PC-3 (cell line): ENCODE data around the gene EVL. TPM values are rescaled to one million over a fixed set of nuclear protein-coding genes. Genes with fewer than 3 reads are reported as not detected.

Source experiments
- ATAC-seq: fragments of 200-7000 bp; cut with Tn5 transposase; 2 replicates; pipeline ENCODE4 v1.9.1; 2020; ENCODE audit warnings: mild to moderate bottlenecking, moderate library complexity
- BruUV-seq: library from RNA; stranded (reverse); fragments of 400-500 nt; replicated peaks from 2 replicates; lab custom pipeline; 2021; lab: Mats Ljungman, UMichigan
- CTCF ChIA-PET: fragments of 300-600 bp; sonication (Branson Sonifier 250); formaldehyde crosslinking; loops from one replicate; lab custom pipeline; 2022; ENCODE audit warnings: antibody characterized with exemption; lab: Charles Lee
- POLR2A ChIA-PET: fragments of 300-600 bp; sonication (Branson Sonifier 250); formaldehyde crosslinking; loops from one replicate; lab custom pipeline; 2022; ENCODE audit warnings: antibody characterized with exemption; ENCODE audit not compliant: unreplicated experiment; lab: Charles Lee
- DNase-seq: peaks from one replicate; pipeline ENCODE4 v3.0.0-alpha.2; 2015
- H2AFZ ChIP-seq: fragments of 300-600 bp; sonication (generic); 2 replicates; pipeline ENCODE4 v1.6.0; 2016; ENCODE audit warnings: antibody characterized with exemption, low read length
- H3F3A ChIP-seq: fragments of 300-600 bp; sonication (generic); one replicate; pipeline ENCODE4 v1.6.0; 2017; ENCODE audit warnings: antibody characterized with exemption, low read length, control low read depth, mild to moderate bottlenecking; ENCODE audit not compliant: unreplicated experiment
- H3K27ac ChIP-seq: fragments of 300-600 bp; sonication (generic); 2 replicates; pipeline ENCODE4 v1.5.1; 2016; ENCODE audit warnings: mild to moderate bottlenecking, low read length
- H3K27me3 ChIP-seq: fragments of 300-600 bp; sonication (generic); 2 replicates; pipeline ENCODE4 v1.6.1; 2016; ENCODE audit warnings: low read length, mixed read lengths
- H3K36me3 ChIP-seq: fragments of 300-600 bp; sonication (generic); 2 replicates; pipeline ENCODE4 v1.6.1; 2016; ENCODE audit warnings: low read depth, mixed run types, low read length, mixed read lengths
- H3K4me1 ChIP-seq: fragments of 300-600 bp; sonication (generic); 2 replicates; pipeline ENCODE4 v1.5.1; 2016; ENCODE audit warnings: low read length; ENCODE audit not compliant: insufficient read depth
- H3K4me2 ChIP-seq: fragments of 300-600 bp; sonication (generic); 2 replicates; pipeline ENCODE4 v1.6.0; 2016; ENCODE audit warnings: low read length
- H3K4me3 ChIP-seq: fragments of 300-600 bp; sonication (generic); 2 replicates; pipeline ENCODE4 v1.5.1; 2016; ENCODE audit warnings: mild to moderate bottlenecking, low read length, mixed read lengths
- H3K79me2 ChIP-seq: fragments of 300-600 bp; sonication (generic); 2 replicates; pipeline ENCODE4 v1.6.1; 2017; ENCODE audit warnings: low read length, mixed read lengths
- H3K9ac ChIP-seq: fragments of 300-600 bp; sonication (generic); 2 replicates; pipeline ENCODE4 v1.6.0; 2016; ENCODE audit warnings: mild to moderate bottlenecking, low read length
- H3K9me2 ChIP-seq: fragments of 300-600 bp; sonication (generic); replicated peaks from 2 replicates; pipeline ENCODE4 v1.6.1; 2016; ENCODE audit warnings: mixed run types, low read length, mixed read lengths
- H3K9me3 ChIP-seq: fragments of 300-600 bp; sonication (generic); 2 replicates; pipeline ENCODE4 v1.6.1; 2016; ENCODE audit warnings: low read length, mixed read lengths
- H4K20me1 ChIP-seq: fragments of 300-600 bp; sonication (generic); 2 replicates; pipeline ENCODE4 v1.6.1; 2016; ENCODE audit warnings: low read length, mixed read lengths
- EZH2 ChIP-seq: fragments of 300-600 bp; sonication (generic); IDR thresholded peaks from one replicate; pipeline ENCODE4 v1.6.1; 2017; ENCODE audit warnings: antibody characterized with exemption, mild to moderate bottlenecking, low read length; ENCODE audit not compliant: unreplicated experiment
- EZH2phosphoT487 ChIP-seq: fragments of 300-600 bp; sonication (generic); IDR thresholded peaks from 2 replicates; pipeline ENCODE4 v1.6.1; 2018; ENCODE audit warnings: mild to moderate bottlenecking, antibody characterized with exemption, low read length, borderline replicate concordance
- intact Hi-C: fragments of 100-400 bp; cut with micrococcal nuclease; formaldehyde crosslinking; loops from 2 replicates; pipeline ENCODE4 v1.9.0; 2023
- total RNA-seq: library from RNA; depleted of rRNA; stranded (reverse); fragments of >200 nt; gene quantifications from 2 replicates; pipeline ENCODE4 v1.2.3, GENCODE V29; 2014
- TF ChIP-seq, protein P1 (sequence below): fragments of 300-600 bp; sonication (generic); conservative IDR thresholded peaks from 2 replicates; pipeline ENCODE4 v1.5.1; 2017; ENCODE audit warnings: antibody characterized with exemption, low read depth, mild to moderate bottlenecking, low read length

The EVL gene
- total RNA-seq, 1 experiment from 2014 or later, result 26.5 TPM

DNA sequence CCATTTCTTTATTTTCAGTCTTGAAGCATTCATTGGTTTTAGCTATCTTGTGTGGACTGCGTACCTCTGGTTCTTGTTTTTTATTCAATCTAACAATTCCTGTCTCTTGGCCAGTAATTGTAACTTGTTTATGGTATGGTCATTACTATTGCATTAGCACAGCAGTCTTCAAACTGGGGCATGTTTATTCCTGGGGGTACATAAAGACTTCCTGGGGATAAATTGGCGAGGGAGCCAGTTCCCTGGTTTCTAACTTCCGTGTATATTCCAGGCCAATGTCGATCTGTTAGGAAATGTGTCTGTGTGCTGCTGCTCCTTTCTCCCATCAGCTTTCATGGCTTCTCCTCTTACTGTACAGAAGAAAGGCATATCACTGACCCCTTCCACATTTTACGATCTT is 13.7 kb upstream of the EVL start:
- TF ChIP-seq, protein P1, sequence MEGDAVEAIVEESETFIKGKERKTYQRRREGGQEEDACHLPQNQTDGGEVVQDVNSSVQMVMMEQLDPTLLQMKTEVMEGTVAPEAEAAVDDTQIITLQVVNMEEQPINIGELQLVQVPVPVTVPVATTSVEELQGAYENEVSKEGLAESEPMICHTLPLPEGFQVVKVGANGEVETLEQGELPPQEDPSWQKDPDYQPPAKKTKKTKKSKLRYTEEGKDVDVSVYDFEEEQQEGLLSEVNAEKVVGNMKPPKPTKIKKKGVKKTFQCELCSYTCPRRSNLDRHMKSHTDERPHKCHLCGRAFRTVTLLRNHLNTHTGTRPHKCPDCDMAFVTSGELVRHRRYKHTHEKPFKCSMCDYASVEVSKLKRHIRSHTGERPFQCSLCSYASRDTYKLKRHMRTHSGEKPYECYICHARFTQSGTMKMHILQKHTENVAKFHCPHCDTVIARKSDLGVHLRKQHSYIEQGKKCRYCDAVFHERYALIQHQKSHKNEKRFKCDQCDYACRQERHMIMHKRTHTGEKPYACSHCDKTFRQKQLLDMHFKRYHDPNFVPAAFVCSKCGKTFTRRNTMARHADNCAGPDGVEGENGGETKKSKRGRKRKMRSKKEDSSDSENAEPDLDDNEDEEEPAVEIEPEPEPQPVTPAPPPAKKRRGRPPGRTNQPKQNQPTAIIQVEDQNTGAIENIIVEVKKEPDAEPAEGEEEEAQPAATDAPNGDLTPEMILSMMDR, result no peak
- no peak for TF ChIP-seq EZH2
- no peak for TF ChIP-seq EZH2phosphoT487
- Histone ChIP-seq H3K36me3 (no peaks in the 10 kb centered on the region), H3K79me2 (no peaks in the 10 kb centered on the region; the same call in 1 of the 2 replicates), H3K9me2 (no peaks in the 10 kb centered on the region), H3K27me3 (no peaks in the 10 kb centered on the region), H3K9ac (no peak overlapping the region), H3K9me3 (no peaks in the 10 kb centered on the region), H3F3A (no peaks in the 10 kb centered on the region), H4K20me1 (no peaks in the 10 kb centered on the region), H3K27ac (no peak overlapping the region), H2AFZ (no peak overlapping the region), H3K4me2 (no peak overlapping the region), H3K4me1 (no peaks in the 10 kb centered on the region), H3K4me3 (no peak overlapping the region)
- BruUV-seq, result no TSS peak
- ChIA-PET POLR2A (no interaction called here), CTCF (no interaction called here)
- DNase-seq, result no peak
- ATAC-seq, result no peak
- intact Hi-C loops, result no loop called here

DNA sequence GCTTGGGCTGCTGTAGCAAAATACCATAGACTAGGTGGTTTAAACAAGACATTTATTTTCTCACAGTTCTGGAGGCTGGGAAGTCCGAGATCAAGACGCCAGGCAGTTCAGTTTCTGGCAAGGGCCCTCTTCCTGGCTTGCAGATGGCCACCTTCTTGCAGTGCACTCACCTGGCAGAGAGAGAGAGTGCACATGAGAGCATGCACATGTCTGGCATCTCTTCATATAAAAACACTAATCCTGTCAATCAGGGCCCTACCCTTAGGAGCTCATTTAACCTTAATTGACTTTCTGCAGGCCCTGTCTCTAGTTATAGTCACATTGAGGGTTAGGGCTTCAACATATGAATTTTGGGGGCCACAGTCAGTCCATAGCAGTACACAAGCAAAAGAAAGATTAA is 12.4 kb upstream of the EVL start:
- TF ChIP-seq, protein P1, result no peak
- TF ChIP-seq EZH2phosphoT487 (no peak), EZH2 (no peak)
- Histone ChIP-seq H3K4me1 (0 out of 2 replicates have a peak, but pooled peaks cover 4% of the 10 kb centered on the region), H3K79me2 (no peaks in the 10 kb centered on the region; the same call in 1 of the 2 replicates), H3K4me2 (no peak overlapping the region), H3K9me3 (no peaks in the 10 kb centered on the region), H3K27ac (no peak overlapping the region), H4K20me1 (no peaks in the 10 kb centered on the region), H3K4me3 (no peak overlapping the region), H3K9me2 (no peaks in the 10 kb centered on the region), H3F3A (no peaks in the 10 kb centered on the region), H3K9ac (no peak overlapping the region), H2AFZ (no peak overlapping the region), H3K27me3 (no peaks in the 10 kb centered on the region), H3K36me3 (no peaks in the 10 kb centered on the region)
- POLR2A ChIA-PET, result no interaction called here
- ATAC-seq, result no peak
- intact Hi-C loops, result no loop called here
- CTCF ChIA-PET, result no interaction called here
- no peak for DNase-seq
- BruUV-seq, result no TSS peak

DNA sequence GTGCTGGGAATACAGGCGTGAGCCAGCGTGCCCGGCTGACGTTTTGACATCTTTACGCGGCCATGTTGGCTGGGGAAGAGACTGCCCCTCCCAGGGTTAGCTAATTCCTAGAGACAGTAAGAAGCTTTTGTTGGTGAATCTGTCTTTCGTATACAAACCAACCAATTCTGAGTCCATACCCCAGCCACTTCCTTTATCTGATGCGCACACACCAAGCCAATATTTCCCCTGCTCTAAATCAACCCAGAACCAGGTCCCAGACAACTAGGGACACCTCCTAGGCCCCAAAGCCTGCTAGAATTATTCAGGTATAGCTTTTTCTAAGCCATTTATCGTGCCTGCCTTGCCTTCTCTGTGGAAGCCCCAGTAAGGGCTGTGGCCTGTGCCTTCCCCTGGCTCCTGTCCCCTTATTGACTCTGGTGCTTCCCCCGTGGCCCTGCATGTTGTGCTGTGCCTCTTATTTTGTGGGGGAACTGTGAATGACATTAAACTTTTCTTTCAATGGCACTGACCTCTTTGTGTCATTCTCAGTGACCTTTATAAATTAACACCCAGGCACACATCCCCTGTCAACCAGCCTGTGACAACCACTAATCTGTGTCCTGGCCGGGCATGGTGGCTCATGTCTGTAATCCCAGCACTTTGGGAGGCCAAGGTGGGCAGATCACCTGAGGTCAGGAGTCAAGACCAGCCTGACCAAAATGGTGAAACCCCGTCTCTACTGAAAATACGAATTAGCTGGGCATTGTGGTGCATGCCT is 10.7 kb upstream of the EVL start:
- no peak for TF ChIP-seq EZH2phosphoT487
- no peak for TF ChIP-seq EZH2
- TF ChIP-seq, protein P1, result no peak
- H3K27me3 ChIP-seq, result no peaks in the 10 kb centered on the region
- no peaks in the 10 kb centered on the region for H3K36me3 ChIP-seq
- H3F3A ChIP-seq, result no peaks in the 10 kb centered on the region
- no peaks in the 10 kb centered on the region for H3K9me3 ChIP-seq
- no peak overlapping the region for H3K27ac ChIP-seq
- ChIA-PET CTCF (interaction anchor here (0.6 kb wide), 1 partner anchor 248 kb away, joined by 3 read pairs; no protein-coding TSS in a partner anchor), POLR2A (no interaction called here)
- H3K4me2 ChIP-seq, result no peak overlapping the region
- DNase-seq (no peak), ATAC-seq (no peak)
- H3K4me1 ChIP-seq, result peaks cover 15% of the 10 kb centered on the region
- H3K9ac ChIP-seq, result no peak overlapping the region
- H3K4me3 ChIP-seq, result no peak overlapping the region
- no TSS peak for BruUV-seq
- no peaks in the 10 kb centered on the region for H3K79me2 ChIP-seq
- no peaks in the 10 kb centered on the region for H4K20me1 ChIP-seq
- intact Hi-C loops, result loop anchor here (5.0 kb wide), 1 partner anchor 138 kb away; no protein-coding TSS in a partner anchor
- no peaks in the 10 kb centered on the region for H3K9me2 ChIP-seq
- H2AFZ ChIP-seq, result no peak overlapping the region
